Stimulated activated CD8-positive, alpha-beta memory T cell treated with anti-CD3 and anti-CD28 coated beads, Interleukin-12 subunit alpha, Interleukin-12 subunit beta, amount 100 ng/mL, for 4 hours (primary cell): Measurements from ENCODE around the gene UGT1A8.

Source experiments
- DNase-seq: peaks from one replicate; pipeline ENCODE4 v3.0.0-alpha.2; 2020; ENCODE audit warnings: low read depth

The UGT1A8 gene

GRCh38 chr2:233819884-233820773 is 202.7 kb downstream of the UGT1A8 start:
- no peak for DNase-seq

- no peak for DNase-seq
Observed at GRCh38 chr2:233820774-233821105, 203.3 kb downstream of the UGT1A8 start.

GRCh38 chr2:233821196-233821595 is 203.8 kb downstream of the UGT1A8 start:
- no peak for DNase-seq

GRCh38 chr2:233821709-233822100 is 204.3 kb downstream of the UGT1A8 start:
- DNase-seq: no peak

GRCh38 chr2:233822101-233822771 is 204.8 kb downstream of the UGT1A8 start:
- DNase-seq: no peak
